ENCODE data around the gene CGN.

GRCh38 chr1:151514366-151514765, 3.2 kb downstream of the CGN start:
- TF ChIP-seq CTCF (IDR thresholded peaks at IDR 0.05; ENCODE audit: low read depth, low read length) = no peak
- no peak for TF ChIP-seq MAX (IDR thresholded peaks at IDR 0.05; ENCODE audit: low read depth, low read length)
